GM19397 (cell line): Measurements from ENCODE around the gene RAD54L2.
"Not testable (repeated sequence)": the region's sequence is repeated elsewhere in the genome, so short reads cannot be mapped to it uniquely, and the experiment has no call there.

Source experiments
- ATAC-seq: cut with Tn5 transposase; IDR thresholded peaks from one replicate; pipeline ENCODE4 v1.9.1; 2021; ENCODE audit warnings: mild to moderate bottlenecking, moderate library complexity; ENCODE audit not compliant: unreplicated experiment

RAD54L2 gene, protein sequence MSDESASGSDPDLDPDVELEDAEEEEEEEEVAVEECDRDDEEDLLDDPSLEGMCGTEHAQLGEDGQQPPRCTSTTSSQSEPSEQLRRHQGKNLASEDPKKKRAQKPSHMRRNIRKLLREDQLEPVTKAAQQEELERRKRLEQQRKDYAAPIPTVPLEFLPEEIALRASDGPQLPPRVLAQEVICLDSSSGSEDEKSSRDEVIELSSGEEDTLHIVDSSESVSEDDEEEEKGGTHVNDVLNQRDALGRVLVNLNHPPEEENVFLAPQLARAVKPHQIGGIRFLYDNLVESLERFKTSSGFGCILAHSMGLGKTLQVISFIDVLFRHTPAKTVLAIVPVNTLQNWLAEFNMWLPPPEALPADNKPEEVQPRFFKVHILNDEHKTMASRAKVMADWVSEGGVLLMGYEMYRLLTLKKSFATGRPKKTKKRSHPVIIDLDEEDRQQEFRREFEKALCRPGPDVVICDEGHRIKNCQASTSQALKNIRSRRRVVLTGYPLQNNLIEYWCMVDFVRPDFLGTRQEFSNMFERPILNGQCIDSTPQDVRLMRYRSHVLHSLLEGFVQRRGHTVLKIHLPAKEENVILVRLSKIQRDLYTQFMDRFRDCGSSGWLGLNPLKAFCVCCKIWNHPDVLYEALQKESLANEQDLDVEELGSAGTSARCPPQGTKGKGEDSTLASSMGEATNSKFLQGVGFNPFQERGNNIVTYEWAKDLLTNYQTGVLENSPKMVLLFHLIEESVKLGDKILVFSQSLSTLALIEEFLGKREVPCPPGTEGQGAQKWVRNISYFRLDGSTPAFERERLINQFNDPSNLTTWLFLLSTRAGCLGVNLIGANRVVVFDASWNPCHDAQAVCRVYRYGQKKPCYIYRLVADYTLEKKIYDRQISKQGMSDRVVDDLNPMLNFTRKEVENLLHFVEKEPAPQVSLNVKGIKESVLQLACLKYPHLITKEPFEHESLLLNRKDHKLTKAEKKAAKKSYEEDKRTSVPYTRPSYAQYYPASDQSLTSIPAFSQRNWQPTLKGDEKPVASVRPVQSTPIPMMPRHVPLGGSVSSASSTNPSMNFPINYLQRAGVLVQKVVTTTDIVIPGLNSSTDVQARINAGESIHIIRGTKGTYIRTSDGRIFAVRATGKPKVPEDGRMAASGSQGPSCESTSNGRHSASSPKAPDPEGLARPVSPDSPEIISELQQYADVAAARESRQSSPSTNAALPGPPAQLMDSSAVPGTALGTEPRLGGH (N-terminal part only)

DNA sequence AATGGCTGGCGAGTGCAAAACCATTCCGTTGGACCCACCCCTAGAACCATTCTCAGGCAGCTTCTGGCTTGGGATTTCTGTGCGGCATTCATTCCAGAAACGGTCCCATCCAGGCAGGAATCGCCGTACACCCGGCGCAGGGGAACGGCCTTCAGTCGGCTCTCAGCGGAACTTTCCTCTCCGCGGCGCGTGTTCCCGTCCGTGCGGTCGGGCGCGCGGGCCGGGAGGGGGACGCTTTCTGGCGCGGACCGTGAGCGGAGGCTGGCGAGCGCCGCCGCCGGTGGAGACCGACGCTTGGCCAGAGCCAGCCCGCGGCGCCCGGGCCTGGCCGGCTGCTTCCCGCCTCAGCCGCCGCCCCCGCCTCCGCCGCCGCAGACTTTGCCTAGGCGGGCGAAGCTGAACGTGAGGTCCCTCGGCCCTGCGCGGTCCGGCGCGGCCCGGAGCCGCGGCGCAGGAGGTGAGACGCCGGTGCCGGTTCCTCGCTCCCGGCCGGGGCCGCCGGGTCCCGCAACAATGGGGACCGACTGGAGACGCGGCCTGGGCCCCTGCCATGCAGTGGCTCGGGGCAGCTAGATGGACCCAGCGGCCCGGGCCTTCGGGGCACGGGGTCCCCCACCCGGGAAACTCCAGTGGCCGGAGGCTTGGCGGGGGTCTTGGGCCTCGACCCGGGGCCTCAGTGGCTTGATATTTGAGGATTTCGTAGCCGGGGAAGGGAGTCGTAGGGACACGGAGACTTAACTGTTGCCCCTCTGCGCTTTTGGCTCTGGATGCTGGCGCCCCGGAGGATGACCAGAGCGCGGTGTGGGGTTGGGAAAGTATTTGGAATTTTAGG lies at the start of gene RAD54L2:
Gene RAD54L2, plus strand, starts transcription at position 261 of the 832 bp plus-strand sequence. CDS start 51,702 bp downstream, outside the sequence.
- peak; percentile 84 for ATAC-seq

DNA sequence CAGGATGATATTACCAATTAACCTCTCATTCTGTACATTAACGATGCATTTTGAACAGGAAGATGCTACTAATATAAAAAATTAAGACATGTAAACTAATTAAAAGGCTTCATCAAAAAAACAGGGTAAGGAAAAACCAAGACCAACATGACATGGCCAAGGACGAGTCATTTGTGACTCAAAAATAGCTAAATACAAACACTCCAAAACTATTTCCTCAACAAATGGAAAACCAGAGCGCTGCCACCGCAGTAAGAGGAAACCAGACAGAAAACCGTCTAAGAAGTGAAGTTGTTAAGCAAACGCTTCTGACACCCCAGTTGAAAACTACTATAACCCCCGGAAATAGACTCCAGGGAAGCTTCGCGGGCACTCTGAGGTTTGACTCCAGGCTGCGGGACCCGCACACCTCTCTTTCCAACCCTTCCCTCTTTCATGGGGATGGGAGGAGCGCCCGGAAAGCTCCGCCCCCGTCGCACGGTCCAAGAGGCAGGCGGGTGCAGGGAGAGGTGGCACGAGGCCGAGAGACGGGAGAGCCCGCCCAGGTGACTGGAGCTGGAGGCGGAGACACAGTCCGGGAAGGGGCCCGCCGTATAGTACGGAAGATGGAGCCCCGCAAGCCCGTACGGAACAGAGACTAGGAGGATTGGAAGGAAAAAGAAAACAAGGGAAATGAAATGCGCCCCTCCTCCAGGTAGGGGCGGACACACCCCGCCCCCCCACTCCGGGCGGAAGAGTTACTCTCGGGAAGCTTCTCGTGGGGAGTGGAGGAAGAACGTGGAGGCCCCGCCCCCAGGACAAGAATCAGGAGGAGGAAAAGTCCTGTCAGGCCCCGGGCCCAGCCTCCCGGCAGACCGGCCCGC lies 39.4 kb upstream of the RAD54L2 start:
- ATAC-seq = peak; percentile 60

DNA sequence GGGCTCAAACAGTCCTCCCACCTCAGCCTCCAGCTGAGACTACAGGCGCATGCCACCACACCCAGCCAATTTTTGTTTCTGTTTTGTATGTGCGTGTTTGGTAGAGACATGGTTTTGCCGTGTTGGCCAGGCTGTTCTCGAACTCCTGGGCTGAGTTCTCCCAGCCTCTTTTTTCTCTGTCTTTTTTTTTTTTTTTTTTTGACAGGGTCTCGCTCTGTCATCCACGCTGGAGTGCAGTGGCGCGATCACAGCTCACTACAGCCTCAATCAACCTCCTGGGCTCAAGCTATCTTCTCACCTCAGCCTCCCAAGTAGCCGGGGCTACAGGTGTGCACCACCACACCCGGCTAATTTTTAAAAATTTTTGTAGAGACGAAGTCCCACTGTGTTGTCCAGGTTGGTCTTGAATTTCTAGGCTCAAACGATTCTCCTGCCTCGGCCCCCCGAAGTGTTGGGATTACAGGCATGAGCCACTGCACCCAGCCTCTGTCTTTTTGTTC lies 37.8 kb upstream of the RAD54L2 start:
- no peak for ATAC-seq

DNA sequence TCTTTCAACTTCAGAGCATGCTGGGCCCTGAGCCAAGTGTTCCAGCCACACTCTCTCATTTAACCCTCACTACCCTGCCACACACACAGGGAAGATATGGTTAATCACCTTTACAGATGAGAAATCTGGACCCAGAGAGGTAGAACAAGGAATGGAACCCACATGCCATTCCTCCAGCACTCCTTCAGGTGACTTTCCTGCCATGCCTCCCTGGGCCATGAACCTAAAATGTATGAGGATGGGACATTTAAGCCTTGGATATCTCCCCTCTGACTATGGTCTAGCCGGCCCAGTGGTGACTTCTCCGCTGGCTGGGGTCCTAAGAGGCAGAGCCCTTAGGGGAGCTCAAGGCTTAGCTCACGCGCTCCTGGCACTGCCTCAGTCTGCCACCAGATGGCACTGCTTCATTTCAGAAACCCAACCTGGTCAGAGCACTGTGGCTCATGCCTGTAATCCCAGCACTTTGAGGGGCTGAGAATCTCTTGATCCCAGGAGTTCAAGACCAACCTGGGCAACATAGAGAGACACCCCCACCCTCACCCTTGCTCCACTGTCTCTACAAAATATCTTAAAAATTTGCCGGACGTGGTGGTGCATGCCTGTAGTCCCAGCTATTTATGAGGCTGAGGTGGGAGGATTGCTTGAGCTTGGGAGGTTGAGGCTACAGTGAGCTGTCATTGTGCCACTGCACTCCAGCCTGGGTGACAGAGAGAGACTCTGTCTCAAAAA lies 36.5 kb upstream of the RAD54L2 start:
- ATAC-seq = no peak

DNA sequence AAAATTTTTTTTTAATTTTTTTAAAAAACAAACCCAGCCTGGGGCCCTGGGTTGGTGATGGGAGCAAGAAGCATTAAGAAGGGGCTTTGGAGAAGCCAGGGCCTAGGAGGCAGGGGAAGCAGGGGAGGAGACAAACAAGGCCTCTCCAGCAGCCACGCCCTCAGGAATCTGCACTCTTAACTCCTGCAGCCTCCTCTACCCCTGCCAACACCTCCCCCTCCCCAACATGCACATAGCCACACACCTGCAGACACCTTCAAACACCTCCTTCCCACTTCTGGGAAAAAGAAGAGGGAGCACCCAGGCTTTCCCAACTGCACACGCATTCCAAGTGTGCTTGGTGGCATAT lies 36.0 kb upstream of the RAD54L2 start:
- no peak for ATAC-seq

DNA sequence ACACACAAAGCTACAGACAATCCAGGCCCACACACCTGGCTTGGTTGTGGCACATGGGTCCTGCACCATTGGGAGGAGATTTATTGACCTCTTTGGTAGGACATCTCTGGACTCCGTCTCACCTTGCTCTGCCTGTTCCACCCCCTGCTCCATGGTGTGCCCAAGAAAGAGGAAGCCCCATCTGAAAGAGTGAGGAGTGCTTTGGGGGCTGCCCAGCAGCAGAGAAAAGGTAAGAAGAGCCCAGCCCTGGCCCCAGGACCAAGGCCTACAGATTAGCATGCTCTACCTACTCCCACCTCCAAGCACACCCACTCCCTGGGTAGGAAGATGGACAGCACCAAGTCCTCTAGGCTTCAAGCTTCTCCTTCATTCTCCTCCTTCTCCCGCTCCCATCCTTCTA lies 35.5 kb upstream of the RAD54L2 start:
- no peak for ATAC-seq

DNA sequence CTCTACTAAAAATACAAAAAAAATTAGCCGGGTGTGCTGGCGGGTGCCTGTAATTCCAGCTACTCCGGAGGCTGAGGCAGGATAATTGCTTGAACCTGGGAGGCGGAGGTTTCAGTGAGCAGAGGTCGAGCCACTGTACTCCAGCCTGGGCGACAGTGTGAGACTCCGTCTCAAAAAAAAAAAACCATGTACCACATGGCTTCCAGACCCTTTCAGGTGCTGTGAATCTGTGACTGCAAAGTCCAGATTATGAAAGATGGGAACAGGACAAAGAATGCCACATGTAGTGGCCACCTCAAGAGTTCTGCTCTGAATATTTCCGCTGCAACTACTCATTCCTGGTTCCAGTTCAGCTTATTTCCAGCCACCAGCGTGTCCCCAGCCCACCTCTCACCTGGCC lies 30.3 kb upstream of the RAD54L2 start:
- no peak for ATAC-seq

DNA sequence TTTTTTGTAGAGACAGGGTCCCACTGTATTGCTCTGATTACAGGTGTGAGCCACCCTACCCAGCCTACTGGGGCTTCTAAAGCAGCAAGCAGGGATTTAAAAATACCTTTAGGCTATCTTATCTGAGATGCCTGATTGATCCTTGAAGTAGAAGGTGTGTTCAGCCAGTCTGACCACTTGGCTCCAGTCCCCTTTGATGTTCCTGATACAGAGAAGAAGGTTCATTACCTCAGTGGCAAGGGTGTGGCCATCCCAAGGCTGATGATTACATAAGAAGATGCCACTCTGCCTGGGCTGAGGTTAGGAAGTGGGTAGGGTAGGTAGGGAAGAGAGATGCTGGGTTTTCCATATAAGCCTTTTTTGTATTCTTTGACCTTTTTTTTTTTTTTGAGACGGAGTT lies 27.5 kb upstream of the RAD54L2 start:
- ATAC-seq = no peak

DNA sequence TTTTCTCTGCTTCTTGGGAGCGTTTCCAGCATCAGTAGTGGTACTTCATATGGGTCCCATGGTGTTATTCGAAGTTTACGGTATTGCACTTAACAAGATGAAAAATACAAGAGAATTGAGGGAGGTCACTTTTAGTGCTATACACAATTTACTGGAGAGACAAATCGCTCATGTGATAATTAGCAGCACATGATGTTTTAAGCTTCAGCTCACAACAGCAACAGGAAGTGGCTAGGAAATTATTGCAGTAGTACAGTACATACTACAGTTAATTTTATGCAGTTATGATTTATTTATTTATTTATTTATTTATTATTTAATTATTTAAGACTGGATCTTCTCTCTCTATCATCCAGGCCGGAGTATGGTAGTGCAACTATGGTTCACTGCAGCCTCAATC lies 24.3 kb upstream of the RAD54L2 start:
- ATAC-seq = no peak

DNA sequence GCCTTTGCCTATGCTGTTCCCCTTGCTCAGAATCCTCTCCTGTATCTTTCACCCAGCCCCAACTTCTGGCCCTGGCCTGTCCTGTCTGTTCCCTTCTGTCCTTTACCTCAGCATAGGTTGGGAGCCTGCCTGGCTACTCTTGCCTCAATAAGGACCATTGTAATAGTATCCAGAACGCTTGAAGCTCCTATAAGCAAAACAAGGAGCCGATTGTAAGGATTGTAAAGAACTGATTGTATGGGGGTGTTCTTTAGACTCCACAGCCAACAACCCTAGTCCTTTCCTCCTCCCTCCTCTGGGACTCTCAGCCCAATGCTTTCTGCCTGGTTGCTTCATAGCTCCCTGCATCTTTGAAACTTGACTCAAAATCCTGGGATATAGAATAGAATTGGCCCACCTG lies 18.7 kb upstream of the RAD54L2 start:
- no peak for ATAC-seq

DNA sequence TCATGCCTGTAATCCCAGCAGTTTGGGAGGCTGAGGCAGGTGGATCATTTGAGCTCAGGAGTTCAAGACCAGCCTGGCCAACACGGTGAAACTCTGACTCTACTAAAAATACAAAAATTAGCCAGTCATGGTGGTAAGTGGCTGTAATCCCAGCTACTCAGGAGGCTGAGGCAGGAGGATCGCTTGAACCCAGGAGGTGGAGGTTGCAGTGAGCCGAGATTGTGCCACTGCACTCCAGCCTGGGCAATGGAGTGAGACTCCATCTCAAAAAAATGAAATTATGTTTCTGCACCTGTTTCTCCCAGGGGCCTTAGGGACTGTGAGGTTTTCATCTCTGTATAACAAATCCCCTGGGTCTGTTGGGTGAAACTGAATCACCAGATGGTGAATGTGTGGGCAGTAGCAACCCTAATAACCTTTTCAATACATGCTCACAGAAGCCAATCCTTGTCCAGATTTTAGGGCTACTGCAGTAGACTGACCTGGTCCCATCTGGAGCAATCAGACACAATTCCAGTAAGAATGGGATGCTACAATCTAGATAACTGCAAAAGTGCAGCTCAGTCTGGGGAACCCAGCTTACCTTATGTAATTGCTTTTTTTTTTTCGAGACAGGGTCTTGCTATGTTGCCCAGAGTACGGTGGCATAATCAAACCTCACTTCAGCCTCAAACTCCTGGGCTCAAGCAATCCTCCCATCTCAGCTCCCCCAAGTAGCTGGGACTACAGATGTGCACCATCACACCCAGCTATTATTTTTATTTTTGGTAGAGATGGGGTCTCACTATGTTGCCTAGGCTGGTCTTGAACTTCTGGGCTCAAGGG lies 17.4 kb upstream of the RAD54L2 start:
- peak; percentile 74 for ATAC-seq

DNA sequence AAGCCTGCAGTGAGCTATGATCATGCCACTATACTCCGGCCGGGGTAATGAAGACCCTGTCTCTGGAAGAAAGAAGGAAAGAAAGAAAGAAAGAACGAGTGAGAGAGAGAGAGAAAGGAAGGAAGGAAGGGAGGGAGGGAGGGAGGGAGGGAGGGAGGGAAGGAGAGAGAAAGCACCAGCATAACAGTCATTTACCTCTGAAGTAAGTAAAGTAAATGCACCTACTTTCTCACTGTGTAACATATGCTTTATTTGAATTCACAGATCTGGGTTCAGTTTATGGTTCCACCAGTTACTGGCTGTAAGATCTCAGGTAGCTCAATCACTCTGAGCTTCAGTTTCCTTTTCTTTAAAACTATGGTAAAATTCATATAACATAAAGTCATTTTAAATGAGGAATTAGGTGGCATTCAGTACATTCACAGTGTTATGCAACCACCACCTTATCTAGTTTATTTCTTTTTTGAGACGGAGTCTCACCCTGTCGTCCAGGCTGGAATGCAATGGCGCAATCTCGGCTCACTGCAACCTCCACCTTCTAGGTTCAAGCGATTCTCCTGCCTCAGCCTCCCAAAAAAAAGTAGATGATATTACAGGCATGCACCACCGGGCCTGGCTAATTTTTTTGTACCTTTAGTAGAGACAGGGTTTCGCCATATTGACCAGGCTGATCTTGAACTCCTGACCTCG lies 16.1 kb upstream of the RAD54L2 start:
- no peak for ATAC-seq

DNA sequence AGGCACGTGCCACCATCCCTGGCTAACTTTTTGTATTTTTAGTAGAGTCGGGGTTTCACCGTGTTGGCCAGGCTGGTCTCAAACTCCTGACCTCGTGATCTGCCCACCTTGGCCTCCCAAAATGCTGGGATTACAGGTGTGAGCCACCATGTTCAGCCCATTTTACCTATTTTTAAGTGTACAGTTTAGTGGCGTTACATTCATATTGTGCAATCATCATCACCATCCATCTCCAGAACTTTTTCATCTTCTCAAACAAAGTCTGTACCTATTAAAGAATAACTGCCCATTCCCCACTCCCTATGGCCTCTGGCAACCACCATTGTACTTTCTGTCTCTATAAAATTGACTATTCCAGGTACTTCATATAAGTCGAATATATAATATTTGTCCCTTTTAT lies 13.6 kb upstream of the RAD54L2 start:
- not testable (repeated sequence) for ATAC-seq

DNA sequence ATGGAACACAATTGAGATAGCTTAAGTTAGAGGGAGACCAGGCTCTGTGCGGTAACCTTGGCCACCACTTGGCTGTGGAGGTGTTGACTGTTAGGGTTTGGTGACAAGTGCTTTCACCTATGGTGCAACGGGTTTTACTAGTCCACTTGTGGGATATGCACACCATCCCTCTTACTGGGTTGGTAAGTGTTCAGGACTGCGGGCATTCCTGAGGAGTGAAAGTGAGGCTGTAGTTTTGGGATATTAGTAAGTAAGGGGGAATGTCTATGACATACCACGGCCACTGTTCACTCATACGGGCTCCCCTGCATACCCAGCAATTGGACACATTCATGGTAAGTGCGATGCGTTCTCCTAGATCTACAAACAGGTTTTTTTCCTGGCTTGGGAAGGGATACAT lies 8.0 kb upstream of the RAD54L2 start:
- no peak for ATAC-seq

DNA sequence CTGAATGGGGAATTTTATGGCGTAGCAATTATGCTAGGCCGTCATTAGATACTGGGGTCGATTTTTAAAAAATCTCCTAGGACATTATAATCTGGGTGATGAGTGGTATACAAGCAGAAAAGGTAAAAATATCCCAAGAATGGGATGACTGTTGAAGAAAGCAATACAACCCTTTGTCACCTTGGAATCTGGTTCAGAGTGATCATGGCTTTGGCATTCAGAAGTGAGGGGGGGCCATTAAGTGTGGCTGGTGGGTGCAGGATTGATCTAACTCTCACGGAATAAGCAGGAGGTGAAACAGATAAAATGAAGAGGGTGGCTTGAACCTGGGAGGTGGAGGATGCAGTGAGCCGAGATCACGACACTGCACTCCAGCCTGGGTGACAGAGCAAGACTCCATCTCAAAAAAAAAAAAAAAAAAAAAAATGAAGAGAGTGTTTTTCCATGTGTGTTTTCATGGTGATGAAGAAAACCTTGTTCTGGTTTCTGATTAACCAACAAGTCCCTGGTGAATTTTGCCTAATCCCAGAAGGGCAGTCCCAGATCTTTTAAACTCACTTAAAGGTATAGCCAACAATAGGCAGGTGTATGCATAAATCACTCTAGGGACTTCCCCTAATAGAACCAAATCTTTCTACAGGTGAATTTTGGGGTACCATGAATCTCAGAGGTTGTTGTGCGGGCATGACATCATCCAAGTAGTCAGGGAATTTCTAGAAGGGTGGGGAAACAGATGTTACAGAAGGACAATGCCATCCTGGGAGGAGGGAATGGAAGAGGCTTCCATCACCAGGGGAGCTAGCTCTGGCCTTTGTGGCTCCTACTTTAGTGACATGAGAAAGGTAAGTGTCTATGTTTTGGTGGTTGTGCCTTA lies 3.1 kb upstream of the RAD54L2 start:
- no peak for ATAC-seq

DNA sequence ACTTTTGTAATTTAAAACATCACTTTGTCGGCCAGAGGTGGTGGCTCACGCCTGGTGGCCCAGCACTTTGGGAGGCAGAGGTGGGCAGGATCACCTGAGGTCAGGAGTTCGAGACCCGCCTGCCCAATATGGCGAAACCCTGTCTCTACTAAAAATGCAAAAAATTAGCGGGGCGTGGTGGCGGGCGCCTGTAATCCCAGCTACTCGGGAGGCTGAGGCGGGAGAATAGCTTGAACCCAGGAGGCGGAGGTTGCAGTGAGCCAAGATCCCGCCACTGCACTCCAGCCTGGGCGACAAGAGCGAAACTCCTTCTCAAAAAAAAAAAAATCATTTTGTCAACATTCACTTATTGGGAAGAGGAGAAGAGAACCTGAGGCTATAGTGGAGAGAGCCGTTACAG lies 888 bp upstream of the RAD54L2 start:
- not testable (repeated sequence) for ATAC-seq
